ENCODE data around the gene CTNND1.
"Not testable (repeated sequence)": the region's sequence is repeated elsewhere in the genome, so short reads cannot be mapped to it uniquely, and the experiment has no call there.

CTNND1 gene

GRCh38 chr11:57792060-57792541 is 30.5 kb downstream of the CTNND1 start:
- DNase-seq = no peak

GRCh38 chr11:57792870-57793269 is 31.3 kb downstream of the CTNND1 start:
- DNase-seq = no peak

GRCh38 chr11:57793351-57794115 is 31.9 kb downstream of the CTNND1 start:
- DNase-seq = no peak

- DNase-seq = peak in 1 of 3 experiments; percentile 26
Observed at GRCh38 chr11:57798905-57799559, 37.4 kb downstream of the CTNND1 start.

GRCh38 chr11:57800444-57801182 is 39.0 kb downstream of the CTNND1 start:
- peak; percentile 78 to 96 (median 82) for DNase-seq

GRCh38 chr11:57801183-57801485 is 39.5 kb downstream of the CTNND1 start:
- no peak for DNase-seq

GRCh38 chr11:57802411-57802810 is 40.8 kb downstream of the CTNND1 start:
- DNase-seq = no peak

- no peak for DNase-seq
Observed at GRCh38 chr11:57804466-57804865, 42.9 kb downstream of the CTNND1 start.

- DNase-seq = no peak
Observed at GRCh38 chr11:57805780-57806179, 44.2 kb downstream of the CTNND1 start.

GRCh38 chr11:57812634-57813033 is 51.0 kb downstream of the CTNND1 start:
- no peak for DNase-seq

GRCh38 chr11:57815476-57815875 is 53.9 kb downstream of the CTNND1 start:
- no peak for DNase-seq

- no peak for DNase-seq
Observed at GRCh38 chr11:57815877-57816276, 54.3 kb downstream of the CTNND1 start.

- DNase-seq = no peak
Observed at GRCh38 chr11:57818812-57819211, 57.2 kb downstream of the CTNND1 start.

GRCh38 chr11:57819252-57819979 is 57.8 kb downstream of the CTNND1 start:
- DNase-seq = no peak

GRCh38 chr11:57823859-57824258 is 62.3 kb downstream of the CTNND1 start:
- no peak for DNase-seq

GRCh38 chr11:57834852-57835251 is 73.2 kb downstream of the CTNND1 start:
- DNase-seq = no peak

- DNase-seq = not testable (repeated sequence)
Observed at GRCh38 chr11:57838609-57839008, 77.0 kb downstream of the CTNND1 start.

GRCh38 chr11:57842873-57843272 is 81.3 kb downstream of the CTNND1 start:
- DNase-seq = no peak

GRCh38 chr11:57867966-57868365 is 106.4 kb downstream of the CTNND1 start:
- no peak for DNase-seq

GRCh38 chr11:57868491-57868890 is 106.9 kb downstream of the CTNND1 start:
- DNase-seq = no peak

Measured in NCI-H1417 (cell line).